GM12874 (cell line): ENCODE data around the gene SLCO2B1.

Source experiments
- TF ChIP-seq, protein P1 (sequence below): IDR thresholded peaks from 2 replicates; pipeline ENCODE4 v1.5.1; 2011; ENCODE audit warnings: low read depth, mild to moderate bottlenecking, control low read depth, low read length, moderate library complexity; ENCODE audit not compliant: insufficient read depth

Gene SLCO2B1

DNA sequence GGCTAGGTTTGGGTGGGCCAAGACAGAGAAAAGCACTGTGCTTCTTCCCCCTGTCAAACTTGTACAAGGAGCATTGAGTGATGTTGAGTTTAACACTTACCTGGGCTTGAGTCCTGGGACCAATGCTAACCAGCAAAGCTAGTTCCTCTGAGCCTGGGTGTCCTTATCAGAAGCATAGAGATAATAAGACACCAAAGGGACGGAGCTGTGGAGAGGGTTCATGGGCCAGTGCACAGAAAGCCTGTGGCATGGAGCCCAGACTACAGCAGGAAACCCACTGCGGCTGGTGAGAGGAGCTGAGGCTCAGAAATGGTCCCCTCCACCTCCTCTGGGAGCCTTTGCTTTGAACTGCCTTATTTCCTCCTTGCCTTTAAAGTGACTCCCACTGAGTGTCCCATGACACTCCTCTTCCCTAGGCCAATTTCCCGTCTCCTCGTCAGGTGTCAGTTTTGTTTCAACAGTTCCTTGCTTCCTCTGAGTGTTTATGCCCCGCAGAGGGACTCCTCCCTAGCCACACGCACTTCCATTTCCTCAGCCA is 9.4 kb downstream of the SLCO2B1 start:
- TF ChIP-seq, protein P1, sequence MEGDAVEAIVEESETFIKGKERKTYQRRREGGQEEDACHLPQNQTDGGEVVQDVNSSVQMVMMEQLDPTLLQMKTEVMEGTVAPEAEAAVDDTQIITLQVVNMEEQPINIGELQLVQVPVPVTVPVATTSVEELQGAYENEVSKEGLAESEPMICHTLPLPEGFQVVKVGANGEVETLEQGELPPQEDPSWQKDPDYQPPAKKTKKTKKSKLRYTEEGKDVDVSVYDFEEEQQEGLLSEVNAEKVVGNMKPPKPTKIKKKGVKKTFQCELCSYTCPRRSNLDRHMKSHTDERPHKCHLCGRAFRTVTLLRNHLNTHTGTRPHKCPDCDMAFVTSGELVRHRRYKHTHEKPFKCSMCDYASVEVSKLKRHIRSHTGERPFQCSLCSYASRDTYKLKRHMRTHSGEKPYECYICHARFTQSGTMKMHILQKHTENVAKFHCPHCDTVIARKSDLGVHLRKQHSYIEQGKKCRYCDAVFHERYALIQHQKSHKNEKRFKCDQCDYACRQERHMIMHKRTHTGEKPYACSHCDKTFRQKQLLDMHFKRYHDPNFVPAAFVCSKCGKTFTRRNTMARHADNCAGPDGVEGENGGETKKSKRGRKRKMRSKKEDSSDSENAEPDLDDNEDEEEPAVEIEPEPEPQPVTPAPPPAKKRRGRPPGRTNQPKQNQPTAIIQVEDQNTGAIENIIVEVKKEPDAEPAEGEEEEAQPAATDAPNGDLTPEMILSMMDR: no peak

DNA sequence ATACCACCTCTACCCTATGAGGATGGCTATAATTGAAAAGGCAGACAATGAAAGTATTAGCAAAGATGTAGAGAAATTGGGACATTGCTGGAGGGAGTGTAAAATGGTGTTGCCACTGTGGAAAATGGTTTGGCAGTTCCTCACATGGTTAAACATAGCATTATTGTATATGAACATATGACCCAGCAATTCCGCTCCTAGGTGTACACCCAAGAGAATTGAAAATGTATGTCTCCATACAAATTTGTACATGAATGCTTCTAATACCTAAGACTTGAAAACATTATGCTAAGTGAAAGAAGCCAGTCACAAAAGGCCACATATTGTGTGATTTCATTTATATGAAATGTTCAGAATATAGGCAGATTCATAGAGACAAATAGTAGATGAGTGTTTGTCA is 10.0 kb downstream of the SLCO2B1 start:
- TF ChIP-seq, protein P1: no peak

DNA sequence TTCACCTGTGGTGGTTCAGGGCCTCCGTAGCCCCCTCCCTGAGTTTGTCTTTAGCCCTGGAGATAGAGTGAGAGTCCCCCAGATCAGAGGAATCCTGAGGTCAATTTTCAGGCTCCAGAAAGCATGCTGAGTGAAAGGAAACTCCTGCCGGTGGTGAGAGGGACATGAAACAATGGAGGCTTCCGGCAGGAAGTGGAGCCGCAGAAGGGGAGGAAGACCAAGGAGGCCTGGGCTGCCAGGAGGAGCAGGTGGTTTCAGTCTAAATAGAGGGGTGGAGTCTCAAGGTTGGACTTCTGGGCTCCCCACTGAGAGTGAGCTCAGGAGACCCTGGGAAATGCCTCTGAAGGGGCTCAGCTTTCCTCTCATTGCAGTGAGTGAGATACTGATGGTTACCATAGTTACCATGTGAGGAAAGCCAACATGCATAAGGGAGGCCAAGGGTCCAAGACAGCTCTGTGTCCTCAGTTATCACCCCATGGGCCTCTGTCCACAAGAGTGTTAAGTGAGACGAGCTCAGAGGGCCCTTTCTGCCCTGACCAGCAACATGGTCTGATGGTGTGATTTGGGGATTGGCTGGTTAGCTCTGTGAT is 10.7 kb downstream of the SLCO2B1 start:
- TF ChIP-seq, protein P1: no peak

DNA sequence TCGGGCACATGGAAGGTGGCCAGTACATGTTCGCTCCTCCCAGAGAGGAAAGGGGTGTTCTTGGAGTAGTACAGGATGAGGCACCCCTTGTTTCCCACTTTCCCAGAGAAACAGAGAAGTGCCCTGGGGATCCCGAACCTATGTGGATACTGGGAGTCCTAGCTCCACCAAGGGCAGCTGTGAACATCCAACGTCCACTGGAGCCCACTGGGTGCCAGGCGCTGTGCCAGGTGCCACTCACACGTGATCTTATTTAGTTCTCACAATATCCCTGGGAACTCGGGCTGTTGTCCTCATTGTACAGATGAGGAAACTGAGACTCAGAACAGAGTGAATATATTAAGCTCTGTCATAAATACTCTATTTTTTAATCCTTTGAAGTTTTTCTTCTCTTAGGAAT is 12.0 kb downstream of the SLCO2B1 start:
- TF ChIP-seq, protein P1: no peak

DNA sequence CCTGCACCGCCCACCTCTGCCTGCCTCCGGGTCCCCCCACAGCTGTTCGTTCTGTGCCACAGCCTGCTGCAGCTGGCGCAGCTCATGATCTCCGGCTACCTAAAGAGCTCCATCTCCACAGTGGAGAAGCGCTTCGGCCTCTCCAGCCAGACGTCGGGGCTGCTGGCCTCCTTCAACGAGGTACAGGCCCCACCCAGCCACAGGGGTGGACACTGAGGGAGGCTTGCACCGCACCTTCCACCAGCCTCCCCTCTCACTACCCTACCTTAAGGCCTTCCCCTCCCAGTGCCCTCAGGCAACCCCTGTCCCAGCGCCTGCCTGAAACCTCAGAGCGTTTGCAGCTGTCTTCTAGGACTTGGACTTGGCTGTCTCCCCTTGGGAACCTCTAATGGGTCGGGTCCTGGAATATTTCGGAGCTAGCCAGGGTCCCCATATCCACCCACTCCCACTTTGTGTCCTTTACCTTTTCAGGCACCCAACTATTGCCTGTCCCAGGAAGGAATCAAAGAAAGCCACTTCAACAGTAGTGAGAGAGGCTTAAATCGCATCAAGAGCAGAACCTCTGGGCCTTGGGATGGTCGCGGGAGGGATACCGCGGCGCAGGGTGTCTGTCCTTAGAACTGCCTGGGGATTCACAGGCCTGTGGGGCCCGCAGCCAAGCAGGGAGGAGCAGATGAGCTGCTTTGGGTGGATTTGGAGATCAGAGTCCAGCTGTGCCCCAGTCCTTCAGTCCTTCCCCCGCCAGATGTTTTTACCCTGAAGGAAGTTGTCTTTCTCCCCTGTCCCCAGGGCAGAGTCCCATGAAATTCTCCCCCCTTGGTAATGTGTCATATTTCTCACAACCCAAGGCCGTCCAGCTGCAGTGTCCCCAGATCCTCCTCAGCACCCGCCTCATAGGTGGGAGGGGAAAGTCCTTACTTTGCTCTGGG is 13.3 kb downstream of the SLCO2B1 start:
- TF ChIP-seq, protein P1: no peak

DNA sequence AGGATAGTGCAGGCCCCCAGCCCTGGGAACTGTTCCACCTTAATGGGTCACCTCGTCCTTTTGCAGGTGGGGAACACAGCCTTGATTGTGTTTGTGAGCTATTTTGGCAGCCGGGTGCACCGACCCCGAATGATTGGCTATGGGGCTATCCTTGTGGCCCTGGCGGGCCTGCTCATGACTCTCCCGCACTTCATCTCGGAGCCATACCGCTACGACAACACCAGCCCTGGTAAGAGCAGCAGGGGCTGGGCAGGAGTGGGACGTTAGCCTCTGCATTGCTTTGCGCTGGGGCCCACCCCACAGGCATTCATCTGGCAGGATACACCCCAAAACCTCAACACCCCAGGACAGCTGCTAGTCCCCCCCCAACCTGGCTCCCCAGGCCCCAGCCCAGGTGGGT is 14.8 kb downstream of the SLCO2B1 start:
- TF ChIP-seq, protein P1: no peak

DNA sequence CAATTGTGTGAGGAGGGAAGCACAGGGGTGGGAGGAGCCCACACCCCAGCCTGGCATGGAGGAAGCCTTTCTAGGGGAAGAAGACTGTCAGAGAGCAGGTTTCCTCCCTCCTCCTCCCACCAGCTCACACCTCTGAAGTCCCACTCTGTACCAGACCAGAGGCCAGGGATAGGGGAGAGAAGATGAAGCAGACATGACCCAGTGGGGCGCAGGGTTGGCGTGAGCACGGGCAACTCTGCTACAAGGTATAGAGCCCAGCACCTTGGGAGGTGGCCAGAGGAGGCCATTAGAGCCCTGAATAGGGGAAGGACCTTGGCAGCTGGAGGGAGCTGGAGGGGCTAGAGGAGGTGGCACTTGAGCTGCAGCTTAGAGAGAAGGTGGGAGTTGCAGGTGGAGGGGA is 15.9 kb downstream of the SLCO2B1 start:
- TF ChIP-seq, protein P1: no peak
